Astrocyte of the cerebellum (primary cell): ENCODE results near the gene NME8.

Source experiments
- DNase-seq: peaks from one replicate; pipeline ENCODE4 v3.0.0-alpha.2; 2011; ENCODE audit warnings: low read depth
- H3K4me3 ChIP-seq: 2 replicates; pipeline ENCODE4 v1.5.1; 2011; ENCODE audit warnings: mild to moderate bottlenecking, low read depth, low read length, moderate library complexity
- CTCF ChIP-seq: IDR thresholded peaks from 2 replicates; pipeline ENCODE4 v1.5.1; 2012; ENCODE audit warnings: low read length, low read depth, moderate library complexity, mild to moderate bottlenecking; ENCODE audit errors: missing control alignments
- in situ Hi-C: cut with HindIII; loops from 2 replicates; pipeline ENCODE4 v1.10.0; 2017; ENCODE audit warnings: low sequenced_read_pairs

Gene NME8

GRCh38 chr7:37920849-37921805 lies 72.7 kb downstream of the NME8 start:
- peak; percentile 28 for TF ChIP-seq CTCF
- no peak for DNase-seq
- in situ Hi-C loops, result loop anchor here (25.0 kb wide), 1 partner anchor 391 kb away; no protein-coding TSS in a partner anchor
- H3K4me3 ChIP-seq, result peak overlapping the region; percentile 54

GRCh38 chr7:37921876-37922275 lies 73.5 kb downstream of the NME8 start:
- TF ChIP-seq CTCF, result no peak
- in situ Hi-C loops, result loop anchor here (25.0 kb wide), 1 partner anchor 390 kb away; no protein-coding TSS in a partner anchor
- H3K4me3 ChIP-seq, result peak overlapping the region; percentile 54

DNA sequence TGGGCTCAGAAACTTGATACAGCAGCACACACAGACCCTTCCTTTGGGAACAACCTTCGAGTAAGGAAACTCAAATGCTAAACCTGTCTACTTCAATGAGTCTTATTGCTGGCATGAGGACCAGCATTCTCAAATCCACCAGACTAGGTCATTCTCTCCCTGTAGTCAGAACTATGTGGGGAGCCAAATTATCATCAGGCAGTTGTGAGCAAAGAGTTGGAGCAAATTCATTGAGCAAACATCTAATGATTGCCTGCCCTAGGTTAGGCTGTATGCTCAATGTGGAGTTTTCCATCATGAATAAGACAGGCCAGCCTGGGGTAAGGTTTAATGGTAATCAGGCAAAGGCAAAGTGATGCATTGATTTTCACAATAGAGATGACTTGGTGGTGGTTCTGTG lies 75.6 kb downstream of the NME8 start:
- DNase-seq, result peak; percentile 44
- no peak overlapping the region for H3K4me3 ChIP-seq
- in situ Hi-C loops, result loop anchor here (25.0 kb wide), 1 partner anchor 388 kb away; no protein-coding TSS in a partner anchor
- TF ChIP-seq CTCF, result no peak

More at GRCh38 chr7:37921876-37922275, 73.5 kb downstream of the NME8 start:
- no peak for DNase-seq

- in situ Hi-C loops, result loop anchor here (25.0 kb wide), 1 partner anchor 388 kb away; no protein-coding TSS in a partner anchor
- TF ChIP-seq CTCF, result no peak
- peak; percentile 79 for DNase-seq
- no peak overlapping the region for H3K4me3 ChIP-seq
Measured at GRCh38 chr7:37924491-37925041, 76.2 kb downstream of the NME8 start.

DNA sequence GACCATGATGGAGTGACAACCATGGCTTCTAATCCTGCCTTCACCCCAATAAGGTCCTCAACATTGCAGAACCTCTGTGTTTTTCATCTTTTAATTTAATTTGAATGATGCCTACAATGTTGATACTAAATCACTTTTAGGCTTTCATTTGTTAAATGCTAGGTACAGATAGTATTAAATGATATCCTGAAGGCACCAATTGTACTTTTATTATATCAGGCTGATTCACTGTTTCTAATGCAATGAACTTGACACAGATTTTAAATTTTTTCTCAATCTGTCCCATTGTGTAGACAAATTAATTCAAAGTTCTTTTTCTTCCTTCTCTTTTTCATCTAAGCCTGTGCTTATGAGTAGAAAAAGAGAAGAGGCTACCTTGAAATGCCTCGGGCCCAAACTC lies 77.2 kb downstream of the NME8 start:
- in situ Hi-C loops, result no loop called here
- TF ChIP-seq CTCF, result no peak
- H3K4me3 ChIP-seq, result no peak overlapping the region
- no peak for DNase-seq

- no peak for TF ChIP-seq CTCF
- in situ Hi-C loops, result no loop called here
- peak; percentile 54 for DNase-seq
- H3K4me3 ChIP-seq, result no peak overlapping the region
Measured at GRCh38 chr7:37927773-37928444, 79.5 kb downstream of the NME8 start.
